ENCODE results near the gene FAM169A.
"Not testable (repeated sequence)": the region's sequence is repeated elsewhere in the genome, so short reads cannot be mapped to it uniquely, and the experiment has no call there.

DNA sequence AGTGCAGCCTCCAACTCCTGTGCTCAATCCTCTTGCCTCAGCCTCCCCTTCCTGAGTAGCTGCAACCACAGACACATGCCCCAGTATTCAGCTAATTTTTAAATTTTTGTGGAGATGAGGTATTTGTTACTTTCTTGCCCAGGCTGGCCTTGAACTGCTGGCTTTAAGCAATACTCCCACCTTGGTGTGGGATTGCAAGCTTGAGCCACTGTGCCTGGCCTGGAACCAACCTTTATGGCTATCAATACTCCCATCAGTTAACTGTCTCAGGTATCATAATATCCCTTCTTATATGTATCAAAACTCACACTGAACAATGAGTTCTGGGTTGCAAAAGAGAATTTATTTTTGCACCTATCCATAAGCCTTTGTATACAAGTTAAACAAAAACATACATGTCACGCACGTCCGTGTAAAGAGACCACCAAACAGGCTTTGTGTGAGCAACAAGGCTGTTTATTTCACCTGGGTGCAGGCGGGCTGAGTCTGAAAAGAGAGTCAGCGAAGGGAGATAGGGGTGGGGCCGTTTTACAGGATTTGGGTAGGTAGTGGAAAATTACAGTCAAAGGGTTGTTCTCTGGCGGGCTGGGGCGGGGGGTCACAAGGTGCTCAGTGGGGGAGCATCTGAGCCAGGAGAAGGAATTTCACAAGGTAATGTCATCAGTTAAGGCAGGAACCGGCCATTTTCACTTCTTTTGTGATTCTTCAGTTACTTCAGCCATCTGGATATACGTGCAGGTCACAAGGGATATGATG is 16.4 kb upstream of the FAM169A start:
- TF ChIP-seq POLR2A, EP300 (IDR thresholded peaks at IDR 0.05): not testable (repeated sequence)
- TF ChIP-seq, protein P1, sequence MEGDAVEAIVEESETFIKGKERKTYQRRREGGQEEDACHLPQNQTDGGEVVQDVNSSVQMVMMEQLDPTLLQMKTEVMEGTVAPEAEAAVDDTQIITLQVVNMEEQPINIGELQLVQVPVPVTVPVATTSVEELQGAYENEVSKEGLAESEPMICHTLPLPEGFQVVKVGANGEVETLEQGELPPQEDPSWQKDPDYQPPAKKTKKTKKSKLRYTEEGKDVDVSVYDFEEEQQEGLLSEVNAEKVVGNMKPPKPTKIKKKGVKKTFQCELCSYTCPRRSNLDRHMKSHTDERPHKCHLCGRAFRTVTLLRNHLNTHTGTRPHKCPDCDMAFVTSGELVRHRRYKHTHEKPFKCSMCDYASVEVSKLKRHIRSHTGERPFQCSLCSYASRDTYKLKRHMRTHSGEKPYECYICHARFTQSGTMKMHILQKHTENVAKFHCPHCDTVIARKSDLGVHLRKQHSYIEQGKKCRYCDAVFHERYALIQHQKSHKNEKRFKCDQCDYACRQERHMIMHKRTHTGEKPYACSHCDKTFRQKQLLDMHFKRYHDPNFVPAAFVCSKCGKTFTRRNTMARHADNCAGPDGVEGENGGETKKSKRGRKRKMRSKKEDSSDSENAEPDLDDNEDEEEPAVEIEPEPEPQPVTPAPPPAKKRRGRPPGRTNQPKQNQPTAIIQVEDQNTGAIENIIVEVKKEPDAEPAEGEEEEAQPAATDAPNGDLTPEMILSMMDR (IDR thresholded peaks at IDR 0.05) = not testable (repeated sequence)

All from ovary (tissue), 3 donors.